Mesenchymal stem cell (in vitro differentiated cells and primary cell): ENCODE measurements around the gene SLC29A3.
A peak's percentile ranks its signal among the peaks of the same experiment; 100 is the strongest.

Experiments
- DNase-seq: peaks from one replicate; pipeline ENCODE4 v3.0.0-alpha.2; 2013
- H2AFZ ChIP-seq: one replicate; pipeline ENCODE4 v1.6.1; 2013; ENCODE audit warnings: low read depth, mild to moderate bottlenecking, control low read depth, inconsistent platforms, low read length, moderate library complexity
- H2AK5ac ChIP-seq: 2 replicates; pipeline ENCODE4 v1.6.1; 2013; ENCODE audit warnings: low read length, moderate library complexity, mild to moderate bottlenecking, inconsistent platforms; ENCODE audit not compliant: severe bottlenecking
- H2BK120ac ChIP-seq: one replicate; pipeline ENCODE4 v1.6.1; 2013; ENCODE audit warnings: low read depth, mild to moderate bottlenecking, inconsistent platforms, low read length, moderate library complexity
- H2BK12ac ChIP-seq, 2 experiments: one replicate each; pipeline ENCODE4 v1.6.1; 2013; ENCODE audit warnings: inconsistent platforms in 2 of 2, low read length in 2 of 2, mild to moderate bottlenecking in 2 of 2, moderate library complexity in 2 of 2, control low read depth in 1 of 2
- H2BK15ac ChIP-seq: one replicate; pipeline ENCODE4 v1.6.1; 2013; ENCODE audit warnings: mild to moderate bottlenecking, low read depth, inconsistent platforms; ENCODE audit not compliant: poor library complexity, severe bottlenecking
- H2BK5ac ChIP-seq: 2 replicates; pipeline ENCODE4 v1.6.1; 2013; ENCODE audit warnings: low read depth, mild to moderate bottlenecking, low read length, control low read depth, inconsistent platforms; ENCODE audit not compliant: poor library complexity, severe bottlenecking
- H3K14ac ChIP-seq, 2 experiments: one replicate each; pipeline ENCODE4 v1.6.1; 2013; ENCODE audit warnings: inconsistent platforms in 2 of 2, low read length in 2 of 2, control low read depth in 1 of 2, mild to moderate bottlenecking in 1 of 2, moderate library complexity in 1 of 2
- H3K18ac ChIP-seq, 2 experiments: one replicate each; pipeline ENCODE4 v1.6.1; 2013; ENCODE audit warnings: inconsistent platforms in 2 of 2, low read length in 2 of 2, control low read depth in 1 of 2, low read depth in 1 of 2, mild to moderate bottlenecking in 1 of 2
- H3K23ac ChIP-seq, 2 experiments: one replicate each; pipeline ENCODE4 v1.6.1; 2013; ENCODE audit warnings: inconsistent platforms in 2 of 2, low read length in 2 of 2, mild to moderate bottlenecking in 2 of 2, moderate library complexity in 2 of 2, control low read depth in 1 of 2
- H3K27ac ChIP-seq: 2 replicates; pipeline ENCODE4 v1.5.1; 2013; ENCODE audit warnings: mild to moderate bottlenecking, moderate library complexity, low read length, control low read depth, inconsistent platforms; ENCODE audit not compliant: poor library complexity, severe bottlenecking
- H3K27me3 ChIP-seq, 2 experiments: 2 replicates each; pipeline versions ENCODE4 v1.6.1 to v1.7.0; 2013; ENCODE audit warnings: low read length in 2 of 2, mild to moderate bottlenecking in 2 of 2, moderate library complexity in 2 of 2, control low read depth in 1 of 2, inconsistent platforms in 1 of 2; ENCODE audit not compliant: control insufficient read depth in 1 of 2, insufficient read depth in 1 of 2
- H3K36me3 ChIP-seq, 2 experiments: 2 replicates each; pipeline versions ENCODE4 v1.6.1 to v1.7.0; 2013; ENCODE audit warnings: low read length in 2 of 2, control low read depth in 1 of 2, inconsistent platforms in 1 of 2, low read depth in 1 of 2, mild to moderate bottlenecking in 1 of 2; ENCODE audit not compliant: insufficient read depth in 2 of 2, control insufficient read depth in 1 of 2
- H3K4ac ChIP-seq, 2 experiments: one replicate each; pipeline ENCODE4 v1.6.1; 2013; ENCODE audit warnings: inconsistent platforms in 2 of 2, low read length in 2 of 2, mild to moderate bottlenecking in 2 of 2, moderate library complexity in 2 of 2, control low read depth in 1 of 2, low read depth in 1 of 2
- H3K4me1 ChIP-seq: 2 replicates; pipeline ENCODE4 v1.6.1; 2013; ENCODE audit warnings: low read depth, low read length, control low read depth; ENCODE audit not compliant: control insufficient read depth, insufficient read depth
- H3K4me2 ChIP-seq: 2 replicates; pipeline ENCODE4 v1.6.1; 2013; ENCODE audit warnings: low read length, mild to moderate bottlenecking, inconsistent platforms; ENCODE audit not compliant: poor library complexity, severe bottlenecking
- H3K4me3 ChIP-seq, 2 experiments: 2 replicates each; pipeline versions ENCODE4 v1.5.1 to v1.7.0; 2013; ENCODE audit warnings: low read length in 2 of 2, mild to moderate bottlenecking in 2 of 2, control low read depth in 1 of 2, low read depth in 1 of 2; ENCODE audit not compliant: insufficient read depth in 1 of 2
- H3K79me1 ChIP-seq: replicated peaks from 2 replicates; pipeline ENCODE4 v1.6.1; 2013; ENCODE audit warnings: mild to moderate bottlenecking, control low read depth, low read length, inconsistent platforms; ENCODE audit not compliant: poor library complexity, severe bottlenecking
- H3K9ac ChIP-seq: 2 replicates; pipeline ENCODE4 v1.7.0; 2013; ENCODE audit warnings: mild to moderate bottlenecking, low read length, moderate library complexity
- H3K9me3 ChIP-seq: 2 replicates; pipeline ENCODE4 v1.7.0; 2013; ENCODE audit warnings: mild to moderate bottlenecking, low read length; ENCODE audit not compliant: control insufficient read depth
- H4K8ac ChIP-seq: one replicate; pipeline ENCODE4 v1.6.1; 2013; ENCODE audit warnings: inconsistent platforms, mild to moderate bottlenecking, low read length, moderate library complexity
- H4K91ac ChIP-seq: one replicate; pipeline ENCODE4 v1.6.1; 2013; ENCODE audit warnings: mild to moderate bottlenecking, low read length, inconsistent platforms
- WGBS: methylation state at CpG from one replicate; pipeline ENCODE4 v1.1.7; 2013; ENCODE audit warnings: mixed read lengths; 5-methylcytosine and 5-hydroxymethylcytosine counted together

Gene SLC29A3

GRCh38 chr10:71301371-71301916 is 17.6 kb upstream of the SLC29A3 start:
- no peak overlapping the region for H2AFZ ChIP-seq
- H3K18ac ChIP-seq: no peak overlapping the region
- H3K4ac ChIP-seq: no peak overlapping the region
- H3K14ac ChIP-seq: no peak overlapping the region
- DNase-seq: no peak
- H3K4me2 ChIP-seq: no peak overlapping the region
- no peak overlapping the region for H3K4me3 ChIP-seq
- no peaks in the 10 kb centered on the region for H3K4me1 ChIP-seq
- peaks cover 0 to 8% of the 10 kb centered on the region in 2 experiments for H3K36me3 ChIP-seq
- no peak overlapping the region for H3K9ac ChIP-seq
- H2BK12ac ChIP-seq: no peak overlapping the region
- H3K23ac ChIP-seq: no peak overlapping the region
- H3K27me3 ChIP-seq: peaks cover 0 to 46% of the 10 kb centered on the region in 2 experiments
- H2BK5ac ChIP-seq: no peak overlapping the region
- no peaks in the 10 kb centered on the region for H3K9me3 ChIP-seq
- H4K91ac ChIP-seq: no peak overlapping the region
- H2AK5ac ChIP-seq: no peak overlapping the region
- no peaks in the 10 kb centered on the region for H3K79me1 ChIP-seq
- 91% methylated on average over 12 of the region's 12 CpGs for WGBS
- no peak overlapping the region for H4K8ac ChIP-seq
- H3K27ac ChIP-seq: no peak overlapping the region
- no peak overlapping the region for H2BK15ac ChIP-seq
- no peak overlapping the region for H2BK120ac ChIP-seq

GRCh38 chr10:71302451-71302850 is 16.6 kb upstream of the SLC29A3 start:
- H3K18ac ChIP-seq: no peak overlapping the region
- peaks cover 0 to 8% of the 10 kb centered on the region in 2 experiments for H3K36me3 ChIP-seq
- H2BK12ac ChIP-seq: no peak overlapping the region
- H3K27ac ChIP-seq: no peak overlapping the region
- no peak overlapping the region for H3K4ac ChIP-seq
- H3K9me3 ChIP-seq: no peaks in the 10 kb centered on the region
- no peak overlapping the region for H2AK5ac ChIP-seq
- H3K14ac ChIP-seq: no peak overlapping the region
- peaks cover 0 to 46% of the 10 kb centered on the region in 2 experiments for H3K27me3 ChIP-seq
- no peak overlapping the region for H4K91ac ChIP-seq
- H3K4me1 ChIP-seq: no peaks in the 10 kb centered on the region
- no peak overlapping the region for H4K8ac ChIP-seq
- WGBS: 100% methylated on average over 1 of the region's 4 CpGs
- H2BK5ac ChIP-seq: no peak overlapping the region
- no peak overlapping the region for H3K4me2 ChIP-seq
- H3K9ac ChIP-seq: no peak overlapping the region
- no peak overlapping the region for H3K23ac ChIP-seq
- H3K4me3 ChIP-seq: no peak overlapping the region
- DNase-seq: no peak
- H3K79me1 ChIP-seq: no peaks in the 10 kb centered on the region
- H2BK15ac ChIP-seq: no peak overlapping the region
- H2BK120ac ChIP-seq: no peak overlapping the region
- no peak overlapping the region for H2AFZ ChIP-seq

GRCh38 chr10:71302874-71303568 is 16.0 kb upstream of the SLC29A3 start:
- no peak overlapping the region for H3K4me2 ChIP-seq
- no peak overlapping the region for H3K27ac ChIP-seq
- H2AK5ac ChIP-seq: no peak overlapping the region
- no peak overlapping the region for H2BK5ac ChIP-seq
- no peak overlapping the region for H4K91ac ChIP-seq
- no peak overlapping the region for H3K9ac ChIP-seq
- no peaks in the 10 kb centered on the region for H3K4me1 ChIP-seq
- H3K27me3 ChIP-seq: peaks cover 0 to 46% of the 10 kb centered on the region in 2 experiments
- no peak overlapping the region for H2AFZ ChIP-seq
- no peak overlapping the region for H3K14ac ChIP-seq
- no peak overlapping the region for H4K8ac ChIP-seq
- H3K4me3 ChIP-seq: no peak overlapping the region
- no peak overlapping the region for H2BK15ac ChIP-seq
- 70% methylated on average over 8 of the region's 8 CpGs for WGBS
- no peaks in the 10 kb centered on the region for H3K9me3 ChIP-seq
- no peak overlapping the region for H2BK120ac ChIP-seq
- H3K23ac ChIP-seq: no peak overlapping the region
- H3K4ac ChIP-seq: no peak overlapping the region
- H3K79me1 ChIP-seq: no peaks in the 10 kb centered on the region
- H2BK12ac ChIP-seq: no peak overlapping the region
- no peak overlapping the region for H3K18ac ChIP-seq
- DNase-seq: peak; percentile 67
- peaks cover 0 to 3% of the 10 kb centered on the region in 2 experiments for H3K36me3 ChIP-seq

GRCh38 chr10:71303569-71303907 is 15.5 kb upstream of the SLC29A3 start:
- 67% methylated on average over 1 of the region's 1 CpG for WGBS
- Histone ChIP-seq H3K79me1 (no peaks in the 10 kb centered on the region), H3K4me2 (no peak overlapping the region), H2AK5ac (no peak overlapping the region), H2BK5ac (no peak overlapping the region), H4K91ac (no peak overlapping the region), H3K4me3 (no peak overlapping the region), H3K18ac (no peak overlapping the region), H3K4me1 (no peaks in the 10 kb centered on the region), H3K9me3 (no peaks in the 10 kb centered on the region), H3K23ac (no peak overlapping the region), H3K14ac (no peak overlapping the region), H3K36me3 (no peaks in the 10 kb centered on the region), H3K27me3 (peaks cover 0 to 51% of the 10 kb centered on the region in 2 experiments), H3K9ac (no peak overlapping the region), H2AFZ (no peak overlapping the region), H3K4ac (no peak overlapping the region), H2BK120ac (no peak overlapping the region), H2BK15ac (no peak overlapping the region), H3K27ac (no peak overlapping the region), H4K8ac (no peak overlapping the region), H2BK12ac (no peak overlapping the region)
- no peak for DNase-seq
